H1 (cell line): Measurements from ENCODE around the gene CBLN3. TPM values are rescaled to one million over a fixed set of nuclear protein-coding genes. Genes with fewer than 3 reads are reported as not detected.
A peak's percentile ranks its signal among the peaks of the same experiment; 100 is the strongest.

Experiments used
- EP300 ChIP-seq, 2 experiments: IDR thresholded peaks; 1 replicate in 1 of 2; 2 replicates in 1 of 2; pipeline ENCODE4 v1.6.1; 2011 to 2012; ENCODE audit warnings: low read depth in 2 of 2, low read length in 2 of 2, mild to moderate bottlenecking in 2 of 2, borderline replicate concordance in 1 of 2, inconsistent platforms in 1 of 2, moderate library complexity in 1 of 2
- RAD21 ChIP-seq, 2 experiments: IDR thresholded peaks in 1 of 2; conservative IDR thresholded peaks in 1 of 2; 2 replicates each; pipeline ENCODE4 v1.6.1; 2011; ENCODE audit warnings: low read depth in 2 of 2, low read length in 2 of 2, improper control_type of control experiment in 1 of 2, inconsistent platforms in 1 of 2, mild to moderate bottlenecking in 1 of 2, moderate library complexity in 1 of 2
- TAF7 ChIP-seq: optimal IDR thresholded peaks from 2 replicates; pipeline ENCODE3; 2011; ENCODE audit warnings: low read depth, mild to moderate bottlenecking, inconsistent platforms, low read length, moderate library complexity, borderline replicate concordance
- YY1 ChIP-seq: IDR thresholded peaks from 2 replicates; pipeline ENCODE4 v1.6.1; 2011; ENCODE audit warnings: low read depth, mild to moderate bottlenecking, low read length
- ZNF274 ChIP-seq: IDR thresholded peaks from 2 replicates; pipeline ENCODE4 v1.7.0; 2012; ENCODE audit warnings: low read length, borderline replicate concordance; ENCODE audit errors: extremely low read depth
- polyA plus RNA-seq, 7 experiments: library from polyadenylated mRNA; depleted of rRNA in 3 of 7; stranded (reverse) in 5 of 7; unstranded in 2 of 7; fragments of >200 nt in 5 of 7; fragments of 200-250 nt in 2 of 7; gene quantifications; 1 replicate in 5 of 7; 2 replicates in 1 of 7; 4 replicates in 1 of 7; pipeline versions ENCODE4 v1.2.1 to v1.2.3, GENCODE V29; 2011 to 2013; ENCODE audit warnings: missing spikeins in 2 of 7, mixed read lengths in 2 of 7
- total RNA-seq: library from RNA; stranded (reverse); fragmentation: NEBNext Ultra II Directional; extraction: Animal tissue kit (Norgen Biotek cat#: 25700); gene quantifications from 2 replicates; pipeline ENCODE4 v1.2.1, GENCODE V29; 2021

CBLN3 gene
- total and polyA plus RNA-seq, 2 of the 8 experiments (the other 6 are each of a cell fraction or from before 2014, with no cell fraction given), result 0.54 to 1.00 TPM

- TF ChIP-seq EP300 (IDR thresholded peaks at IDR 0.05; ENCODE audit: borderline replicate concordance in 1 of 2, low read depth in 2 of 2, low read length in 2 of 2), result no peak
- no peak for TF ChIP-seq YY1
- peak; percentile 80 for TF ChIP-seq TAF7
- TF ChIP-seq ZNF274, result no peak
- TF ChIP-seq RAD21 (IDR thresholded peaks at IDR 0.05 in 1 of 2, conservative IDR thresholded peaks at IDR 0.05 in 1 of 2; ENCODE audit: low read depth in 2 of 2, low read length in 2 of 2), result peak; percentile 96 to 98
Observed at GRCh38 chr14:24431569-24432258, 2.2 kb upstream of the CBLN3 start (continued).
